WTC11 (cell line): ENCODE measurements around the gene DMRTA2. TPM values are rescaled to one million over a fixed set of nuclear protein-coding genes. Genes with fewer than 3 reads are reported as not detected.

Experiments
- ATAC-seq: fragments of 200-7000 bp; cut with Tn5 transposase; 2 replicates; pipeline ENCODE4 v1.10.0; 2021; ENCODE audit warnings: mild to moderate bottlenecking, moderate library complexity
- CTCF ChIA-PET: fragments of 300-600 bp; sonication (Branson Sonifier 250); formaldehyde crosslinking; loops from one replicate; lab custom pipeline; 2021; ENCODE audit warnings: antibody characterized with exemption; lab: Charles Lee
- POLR2A ChIA-PET: fragments of 350-600 bp; sonication (Branson Sonifier 250); formaldehyde crosslinking; loops from one replicate; lab custom pipeline; 2021; ENCODE audit warnings: antibody characterized with exemption; lab: Charles Lee
- DNase-seq: peaks from one replicate; pipeline ENCODE4 v3.0.0; 2021; ENCODE audit warnings: low spot score
- H3K27ac Mint-ChIP-seq: 2 replicates; pipeline ENCODE4 v1.8.0; 2021; ENCODE audit warnings: mixed read lengths
- H3K27me3 Mint-ChIP-seq: 2 replicates; pipeline ENCODE4 v1.8.0; 2021; ENCODE audit warnings: low read depth, mild to moderate bottlenecking, moderate library complexity, mixed read lengths
- H3K36me3 Mint-ChIP-seq: 2 replicates; pipeline ENCODE4 v1.8.0; 2021; ENCODE audit warnings: mixed read lengths
- H3K4me1 Mint-ChIP-seq: 2 replicates; pipeline ENCODE4 v1.8.0; 2022; ENCODE audit warnings: mixed read lengths
- H3K4me3 Mint-ChIP-seq: 2 replicates; pipeline ENCODE4 v1.8.0; 2021; ENCODE audit warnings: mild to moderate bottlenecking, moderate library complexity, mixed read lengths
- H3K9me3 Mint-ChIP-seq: 2 replicates; pipeline ENCODE4 v1.8.0; 2021; ENCODE audit warnings: mixed read lengths
- CREB1 ChIP-seq: sonication (generic); formaldehyde crosslinking; IDR thresholded peaks from 2 replicates; pipeline ENCODE4 v1.8.0; 2023; ENCODE audit warnings: mild to moderate bottlenecking, missing genetic modification reagents
- ELF4 ChIP-seq: sonication (generic); formaldehyde crosslinking; IDR thresholded peaks from 2 replicates; pipeline ENCODE4 v1.8.1; 2022; ENCODE audit warnings: low read depth, mild to moderate bottlenecking, moderate library complexity, missing genetic modification reagents
- HMGA2 ChIP-seq: fragments of 250-450 bp; sonication (Bioruptor Pico); IDR thresholded peaks from 2 replicates; pipeline ENCODE4 v1.4.0; 2021; ENCODE audit warnings: mild to moderate bottlenecking, moderate library complexity
- HMGXB4 ChIP-seq: sonication (generic); formaldehyde crosslinking; IDR thresholded peaks from 2 replicates; pipeline ENCODE4 v1.8.1; 2023; ENCODE audit warnings: mild to moderate bottlenecking, moderate library complexity, missing genetic modification reagents
- IRF2 ChIP-seq: sonication (generic); formaldehyde crosslinking; IDR thresholded peaks from 2 replicates; pipeline ENCODE4 v1.8.0; 2022; ENCODE audit warnings: low read depth, missing genetic modification reagents, borderline replicate concordance
- KAT7 ChIP-seq: sonication (generic); formaldehyde crosslinking; IDR thresholded peaks from 2 replicates; pipeline ENCODE4 v1.8.1; 2023; ENCODE audit warnings: missing genetic modification reagents, mild to moderate bottlenecking, borderline replicate concordance
- NFE2L1 ChIP-seq: sonication (generic); formaldehyde crosslinking; IDR thresholded peaks from 2 replicates; pipeline ENCODE4 v1.8.1; 2023; ENCODE audit warnings: missing genetic modification reagents
- NR1H2 ChIP-seq: sonication (generic); formaldehyde crosslinking; IDR thresholded peaks from 2 replicates; pipeline ENCODE4 v1.9.0; 2021; ENCODE audit warnings: mild to moderate bottlenecking, moderate library complexity, missing genetic modification reagents
- PRRX2 ChIP-seq: fragments of 250-450 bp; sonication (Bioruptor Pico); IDR thresholded peaks from 2 replicates; pipeline ENCODE4 v1.8.0; 2021; ENCODE audit warnings: mild to moderate bottlenecking
- TCF7 ChIP-seq: sonication (generic); formaldehyde crosslinking; IDR thresholded peaks from 2 replicates; pipeline ENCODE4 v1.8.0; 2022; ENCODE audit warnings: mild to moderate bottlenecking, low read depth, missing genetic modification reagents, moderate library complexity
- TP53 ChIP-seq: sonication (generic); formaldehyde crosslinking; IDR thresholded peaks from 2 replicates; pipeline ENCODE4 v1.8.1; 2023; ENCODE audit warnings: mild to moderate bottlenecking, missing genetic modification reagents
- ZMAT4 ChIP-seq: fragments of 250-450 bp; sonication (Bioruptor Pico); IDR thresholded peaks from 2 replicates; pipeline ENCODE4 v1.9.0; 2021; ENCODE audit warnings: mild to moderate bottlenecking
- ZNF219 ChIP-seq: sonication (generic); formaldehyde crosslinking; IDR thresholded peaks from 2 replicates; pipeline ENCODE4 v1.8.0; 2023; ENCODE audit warnings: missing genetic modification reagents, mild to moderate bottlenecking, borderline replicate concordance
- ZNF317 ChIP-seq: sonication (generic); formaldehyde crosslinking; IDR thresholded peaks from 2 replicates; pipeline ENCODE4 v1.8.1; 2023; ENCODE audit warnings: low read depth, mild to moderate bottlenecking, moderate library complexity, missing genetic modification reagents, borderline replicate concordance
- total RNA-seq: library from RNA; stranded (reverse); gene quantifications from 3 replicates; pipeline ENCODE4 v1.2.3, GENCODE V29; 2021
- TF ChIP-seq, protein P1 (sequence below): sonication (generic); formaldehyde crosslinking; IDR thresholded peaks from 2 replicates; pipeline ENCODE4 v1.8.1; 2023; ENCODE audit warnings: mild to moderate bottlenecking, missing genetic modification reagents
- TF ChIP-seq, protein P2 (sequence below): fragments of 250-450 bp; sonication (Bioruptor Pico); IDR thresholded peaks from 2 replicates; pipeline ENCODE4 v1.8.0; 2021; ENCODE audit warnings: mild to moderate bottlenecking
- TF ChIP-seq, protein P3 (sequence below): sonication (generic); formaldehyde crosslinking; IDR thresholded peaks from 2 replicates; pipeline ENCODE4 v1.8.0; 2022; ENCODE audit warnings: missing genetic modification reagents
- TF ChIP-seq, protein P4 (sequence below): sonication (generic); formaldehyde crosslinking; IDR thresholded peaks from 2 replicates; pipeline ENCODE4 v1.8.0; 2023; ENCODE audit warnings: mild to moderate bottlenecking, missing genetic modification reagents
- TF ChIP-seq, protein P5 (sequence below): sonication (generic); formaldehyde crosslinking; IDR thresholded peaks from 2 replicates; pipeline ENCODE4 v1.8.0; 2023; ENCODE audit warnings: missing genetic modification reagents
- TF ChIP-seq, protein P6 (sequence below): sonication (generic); formaldehyde crosslinking; IDR thresholded peaks from 2 replicates; pipeline ENCODE4 v1.8.1; 2022; ENCODE audit warnings: mild to moderate bottlenecking, moderate library complexity, missing genetic modification reagents
- TF ChIP-seq, protein P7 (sequence below): sonication (generic); formaldehyde crosslinking; IDR thresholded peaks from 2 replicates; pipeline ENCODE4 v1.8.1; 2023; ENCODE audit warnings: mild to moderate bottlenecking, missing genetic modification reagents

Gene DMRTA2
- total RNA-seq, 1 experiment from 2014 or later: not detected

DNA sequence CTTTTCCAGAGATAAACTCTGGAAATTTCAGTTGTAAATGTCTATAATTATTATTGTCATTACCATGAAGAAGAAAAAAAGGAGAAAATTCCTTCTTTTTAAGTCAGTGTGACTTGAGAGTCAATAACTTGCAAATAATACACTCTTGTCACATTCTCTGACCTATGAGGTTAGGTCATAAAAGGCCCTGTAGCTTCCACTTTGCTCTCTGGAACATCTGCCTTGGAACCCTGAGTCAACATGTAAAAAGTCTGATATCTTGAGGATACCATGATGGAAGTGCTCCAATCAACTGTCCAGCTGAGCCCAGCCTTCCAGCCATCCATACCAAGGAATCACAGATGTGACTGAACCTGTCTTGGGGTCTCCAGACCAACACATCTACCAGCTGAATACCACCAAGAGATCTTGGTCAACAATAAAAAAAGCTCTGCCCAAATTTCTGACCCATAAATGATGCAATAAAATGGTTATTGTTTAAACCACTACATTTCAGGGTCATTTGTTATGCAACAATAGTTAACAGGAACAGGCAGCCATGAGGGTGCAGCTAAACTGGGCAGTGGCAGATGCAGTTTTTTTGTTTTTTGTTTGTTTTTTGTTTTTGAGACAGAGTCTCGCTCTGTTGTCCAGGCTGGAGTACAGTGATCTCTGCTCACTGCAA is 10.3 kb downstream of the DMRTA2 start (continued):
- no peak for TF ChIP-seq HMGXB4 (CRISPR knock-in tag)
- TF ChIP-seq CREB1: no peak
- TF ChIP-seq, protein P1, sequence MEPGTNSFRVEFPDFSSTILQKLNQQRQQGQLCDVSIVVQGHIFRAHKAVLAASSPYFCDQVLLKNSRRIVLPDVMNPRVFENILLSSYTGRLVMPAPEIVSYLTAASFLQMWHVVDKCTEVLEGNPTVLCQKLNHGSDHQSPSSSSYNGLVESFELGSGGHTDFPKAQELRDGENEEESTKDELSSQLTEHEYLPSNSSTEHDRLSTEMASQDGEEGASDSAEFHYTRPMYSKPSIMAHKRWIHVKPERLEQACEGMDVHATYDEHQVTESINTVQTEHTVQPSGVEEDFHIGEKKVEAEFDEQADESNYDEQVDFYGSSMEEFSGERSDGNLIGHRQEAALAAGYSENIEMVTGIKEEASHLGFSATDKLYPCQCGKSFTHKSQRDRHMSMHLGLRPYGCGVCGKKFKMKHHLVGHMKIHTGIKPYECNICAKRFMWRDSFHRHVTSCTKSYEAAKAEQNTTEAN (CRISPR knock-in tag): no peak

GRCh38 chr1:50405814-50406213 is 17.4 kb downstream of the DMRTA2 start:
- H3K9me3 Mint-ChIP-seq: peaks cover 5% of the 10 kb centered on the region; the same call in 1 of the 2 replicates
- peaks cover 55% of the 10 kb centered on the region for H3K27me3 Mint-ChIP-seq
- H3K4me1 Mint-ChIP-seq: no peaks in the 10 kb centered on the region
- no peak overlapping the region for H3K4me3 Mint-ChIP-seq
- POLR2A ChIA-PET: no interaction called here
- H3K36me3 Mint-ChIP-seq: no peaks in the 10 kb centered on the region
- ATAC-seq (no peak), DNase-seq (no peak)
- no peak overlapping the region for H3K27ac Mint-ChIP-seq
- CTCF ChIA-PET: no interaction called here
- TF ChIP-seq HMGA2 (CRISPR knock-in tag) (no peak), NR1H2 (no peak), ZMAT4 (no peak), PRRX2 (CRISPR knock-in tag) (no peak), TP53 (CRISPR knock-in tag) (no peak), NFE2L1 (CRISPR knock-in tag) (no peak), ZNF317 (CRISPR knock-in tag) (no peak), TCF7 (CRISPR knock-in tag) (no peak), ZNF219 (CRISPR knock-in tag) (no peak), KAT7 (CRISPR knock-in tag) (no peak), IRF2 (CRISPR knock-in tag) (no peak), ELF4 (no peak)
- TF ChIP-seq, protein P2, sequence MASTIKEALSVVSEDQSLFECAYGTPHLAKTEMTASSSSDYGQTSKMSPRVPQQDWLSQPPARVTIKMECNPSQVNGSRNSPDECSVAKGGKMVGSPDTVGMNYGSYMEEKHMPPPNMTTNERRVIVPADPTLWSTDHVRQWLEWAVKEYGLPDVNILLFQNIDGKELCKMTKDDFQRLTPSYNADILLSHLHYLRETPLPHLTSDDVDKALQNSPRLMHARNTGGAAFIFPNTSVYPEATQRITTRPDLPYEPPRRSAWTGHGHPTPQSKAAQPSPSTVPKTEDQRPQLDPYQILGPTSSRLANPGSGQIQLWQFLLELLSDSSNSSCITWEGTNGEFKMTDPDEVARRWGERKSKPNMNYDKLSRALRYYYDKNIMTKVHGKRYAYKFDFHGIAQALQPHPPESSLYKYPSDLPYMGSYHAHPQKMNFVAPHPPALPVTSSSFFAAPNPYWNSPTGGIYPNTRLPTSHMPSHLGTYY (CRISPR knock-in tag): no peak
- TF ChIP-seq, protein P3, sequence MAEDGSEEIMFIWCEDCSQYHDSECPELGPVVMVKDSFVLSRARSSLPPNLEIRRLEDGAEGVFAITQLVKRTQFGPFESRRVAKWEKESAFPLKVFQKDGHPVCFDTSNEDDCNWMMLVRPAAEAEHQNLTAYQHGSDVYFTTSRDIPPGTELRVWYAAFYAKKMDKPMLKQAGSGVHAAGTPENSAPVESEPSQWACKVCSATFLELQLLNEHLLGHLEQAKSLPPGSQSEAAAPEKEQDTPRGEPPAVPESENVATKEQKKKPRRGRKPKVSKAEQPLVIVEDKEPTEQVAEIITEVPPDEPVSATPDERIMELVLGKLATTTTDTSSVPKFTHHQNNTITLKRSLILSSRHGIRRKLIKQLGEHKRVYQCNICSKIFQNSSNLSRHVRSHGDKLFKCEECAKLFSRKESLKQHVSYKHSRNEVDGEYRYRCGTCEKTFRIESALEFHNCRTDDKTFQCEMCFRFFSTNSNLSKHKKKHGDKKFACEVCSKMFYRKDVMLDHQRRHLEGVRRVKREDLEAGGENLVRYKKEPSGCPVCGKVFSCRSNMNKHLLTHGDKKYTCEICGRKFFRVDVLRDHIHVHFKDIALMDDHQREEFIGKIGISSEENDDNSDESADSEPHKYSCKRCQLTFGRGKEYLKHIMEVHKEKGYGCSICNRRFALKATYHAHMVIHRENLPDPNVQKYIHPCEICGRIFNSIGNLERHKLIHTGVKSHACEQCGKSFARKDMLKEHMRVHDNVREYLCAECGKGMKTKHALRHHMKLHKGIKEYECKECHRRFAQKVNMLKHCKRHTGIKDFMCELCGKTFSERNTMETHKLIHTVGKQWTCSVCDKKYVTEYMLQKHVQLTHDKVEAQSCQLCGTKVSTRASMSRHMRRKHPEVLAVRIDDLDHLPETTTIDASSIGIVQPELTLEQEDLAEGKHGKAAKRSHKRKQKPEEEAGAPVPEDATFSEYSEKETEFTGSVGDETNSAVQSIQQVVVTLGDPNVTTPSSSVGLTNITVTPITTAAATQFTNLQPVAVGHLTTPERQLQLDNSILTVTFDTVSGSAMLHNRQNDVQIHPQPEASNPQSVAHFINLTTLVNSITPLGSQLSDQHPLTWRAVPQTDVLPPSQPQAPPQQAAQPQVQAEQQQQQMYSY (CRISPR knock-in tag): no peak
- TF ChIP-seq, protein P4, sequence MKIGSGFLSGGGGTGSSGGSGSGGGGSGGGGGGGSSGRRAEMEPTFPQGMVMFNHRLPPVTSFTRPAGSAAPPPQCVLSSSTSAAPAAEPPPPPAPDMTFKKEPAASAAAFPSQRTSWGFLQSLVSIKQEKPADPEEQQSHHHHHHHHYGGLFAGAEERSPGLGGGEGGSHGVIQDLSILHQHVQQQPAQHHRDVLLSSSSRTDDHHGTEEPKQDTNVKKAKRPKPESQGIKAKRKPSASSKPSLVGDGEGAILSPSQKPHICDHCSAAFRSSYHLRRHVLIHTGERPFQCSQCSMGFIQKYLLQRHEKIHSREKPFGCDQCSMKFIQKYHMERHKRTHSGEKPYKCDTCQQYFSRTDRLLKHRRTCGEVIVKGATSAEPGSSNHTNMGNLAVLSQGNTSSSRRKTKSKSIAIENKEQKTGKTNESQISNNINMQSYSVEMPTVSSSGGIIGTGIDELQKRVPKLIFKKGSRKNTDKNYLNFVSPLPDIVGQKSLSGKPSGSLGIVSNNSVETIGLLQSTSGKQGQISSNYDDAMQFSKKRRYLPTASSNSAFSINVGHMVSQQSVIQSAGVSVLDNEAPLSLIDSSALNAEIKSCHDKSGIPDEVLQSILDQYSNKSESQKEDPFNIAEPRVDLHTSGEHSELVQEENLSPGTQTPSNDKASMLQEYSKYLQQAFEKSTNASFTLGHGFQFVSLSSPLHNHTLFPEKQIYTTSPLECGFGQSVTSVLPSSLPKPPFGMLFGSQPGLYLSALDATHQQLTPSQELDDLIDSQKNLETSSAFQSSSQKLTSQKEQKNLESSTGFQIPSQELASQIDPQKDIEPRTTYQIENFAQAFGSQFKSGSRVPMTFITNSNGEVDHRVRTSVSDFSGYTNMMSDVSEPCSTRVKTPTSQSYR (CRISPR knock-in tag): no peak
- TF ChIP-seq, protein P5, sequence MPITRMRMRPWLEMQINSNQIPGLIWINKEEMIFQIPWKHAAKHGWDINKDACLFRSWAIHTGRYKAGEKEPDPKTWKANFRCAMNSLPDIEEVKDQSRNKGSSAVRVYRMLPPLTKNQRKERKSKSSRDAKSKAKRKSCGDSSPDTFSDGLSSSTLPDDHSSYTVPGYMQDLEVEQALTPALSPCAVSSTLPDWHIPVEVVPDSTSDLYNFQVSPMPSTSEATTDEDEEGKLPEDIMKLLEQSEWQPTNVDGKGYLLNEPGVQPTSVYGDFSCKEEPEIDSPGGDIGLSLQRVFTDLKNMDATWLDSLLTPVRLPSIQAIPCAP (CRISPR knock-in tag): no peak
- TF ChIP-seq, protein P6, sequence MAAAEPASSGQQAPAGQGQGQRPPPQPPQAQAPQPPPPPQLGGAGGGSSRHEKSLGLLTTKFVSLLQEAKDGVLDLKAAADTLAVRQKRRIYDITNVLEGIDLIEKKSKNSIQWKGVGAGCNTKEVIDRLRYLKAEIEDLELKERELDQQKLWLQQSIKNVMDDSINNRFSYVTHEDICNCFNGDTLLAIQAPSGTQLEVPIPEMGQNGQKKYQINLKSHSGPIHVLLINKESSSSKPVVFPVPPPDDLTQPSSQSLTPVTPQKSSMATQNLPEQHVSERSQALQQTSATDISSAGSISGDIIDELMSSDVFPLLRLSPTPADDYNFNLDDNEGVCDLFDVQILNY (CRISPR knock-in tag): no peak
- TF ChIP-seq, protein P7, sequence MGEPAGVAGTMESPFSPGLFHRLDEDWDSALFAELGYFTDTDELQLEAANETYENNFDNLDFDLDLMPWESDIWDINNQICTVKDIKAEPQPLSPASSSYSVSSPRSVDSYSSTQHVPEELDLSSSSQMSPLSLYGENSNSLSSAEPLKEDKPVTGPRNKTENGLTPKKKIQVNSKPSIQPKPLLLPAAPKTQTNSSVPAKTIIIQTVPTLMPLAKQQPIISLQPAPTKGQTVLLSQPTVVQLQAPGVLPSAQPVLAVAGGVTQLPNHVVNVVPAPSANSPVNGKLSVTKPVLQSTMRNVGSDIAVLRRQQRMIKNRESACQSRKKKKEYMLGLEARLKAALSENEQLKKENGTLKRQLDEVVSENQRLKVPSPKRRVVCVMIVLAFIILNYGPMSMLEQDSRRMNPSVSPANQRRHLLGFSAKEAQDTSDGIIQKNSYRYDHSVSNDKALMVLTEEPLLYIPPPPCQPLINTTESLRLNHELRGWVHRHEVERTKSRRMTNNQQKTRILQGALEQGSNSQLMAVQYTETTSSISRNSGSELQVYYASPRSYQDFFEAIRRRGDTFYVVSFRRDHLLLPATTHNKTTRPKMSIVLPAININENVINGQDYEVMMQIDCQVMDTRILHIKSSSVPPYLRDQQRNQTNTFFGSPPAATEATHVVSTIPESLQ (CRISPR knock-in tag): no peak
